ENCODE measurements around the gene ATP6V0A4. TPM values are rescaled to one million over a fixed set of nuclear protein-coding genes. Genes with fewer than 3 reads are reported as not detected.

Gene ATP6V0A4
- 0.50 and 0.89 TPM in 2 replicates for total RNA-seq
- long read RNA-seq, partial matches to known transcripts: 1 of 5 reads
- long read RNA-seq, other reads (novel, unspliced or antisense): 1 of 5 reads

GRCh38 chr7:138797715-138798320 lies at the start of gene ATP6V0A4, which contains the start of gene TMEM213:
ATP6V0A4 (minus strand) TSS chr7:138798196; CDS start chr7:138771247, 26,949 bp downstream.
TMEM213 (plus strand) TSS chr7:138797994; CDS start chr7:138798105, 111 bp downstream.
- H3K4me3 Mint-ChIP-seq (ENCODE audit: low read depth): peak within 1 kb of the TSS; percentile 50
- H3K27ac Mint-ChIP-seq: no peak within 1 kb of the TSS
- peaks cover 7% of the 10 kb centered on the region for H3K4me1 Mint-ChIP-seq (ENCODE audit: low read depth)

GRCh38 chr7:138845711-138846110 lies 47.7 kb upstream of the ATP6V0A4 start:
- no peak for DNase-seq (ENCODE audit: low spot score, unreplicated experiment)
- H3K27ac Mint-ChIP-seq: no peak overlapping the region
- H3K4me1 Mint-ChIP-seq (ENCODE audit: low read depth): no peaks in the 10 kb centered on the region
- peaks cover 40% of the 10 kb centered on the region for H3K36me3 Mint-ChIP-seq (ENCODE audit: insufficient read depth)
- H3K9me3 Mint-ChIP-seq (ENCODE audit: low read depth): peaks cover 5% of the 10 kb centered on the region
- no peak for TF ChIP-seq CTCF (IDR thresholded peaks at IDR 0.05; ENCODE audit: unreplicated experiment)
- no peaks in the 10 kb centered on the region for H3K27me3 Mint-ChIP-seq
- no peak overlapping the region for H3K4me3 Mint-ChIP-seq (ENCODE audit: low read depth)

More at GRCh38 chr7:138797715-138798320, at the start of gene ATP6V0A4, which contains the start of gene TMEM213:
- DNase-seq (ENCODE audit: low spot score, unreplicated experiment): peak; percentile 23
- peaks cover 22% of the 10 kb centered on the region for H3K27me3 Mint-ChIP-seq
- no peaks in the 10 kb centered on the region for H3K36me3 Mint-ChIP-seq (ENCODE audit: insufficient read depth)
- no peak for TF ChIP-seq CTCF (IDR thresholded peaks at IDR 0.05; ENCODE audit: unreplicated experiment)
- no peaks in the 10 kb centered on the region for H3K9me3 Mint-ChIP-seq (ENCODE audit: low read depth)

DNA sequence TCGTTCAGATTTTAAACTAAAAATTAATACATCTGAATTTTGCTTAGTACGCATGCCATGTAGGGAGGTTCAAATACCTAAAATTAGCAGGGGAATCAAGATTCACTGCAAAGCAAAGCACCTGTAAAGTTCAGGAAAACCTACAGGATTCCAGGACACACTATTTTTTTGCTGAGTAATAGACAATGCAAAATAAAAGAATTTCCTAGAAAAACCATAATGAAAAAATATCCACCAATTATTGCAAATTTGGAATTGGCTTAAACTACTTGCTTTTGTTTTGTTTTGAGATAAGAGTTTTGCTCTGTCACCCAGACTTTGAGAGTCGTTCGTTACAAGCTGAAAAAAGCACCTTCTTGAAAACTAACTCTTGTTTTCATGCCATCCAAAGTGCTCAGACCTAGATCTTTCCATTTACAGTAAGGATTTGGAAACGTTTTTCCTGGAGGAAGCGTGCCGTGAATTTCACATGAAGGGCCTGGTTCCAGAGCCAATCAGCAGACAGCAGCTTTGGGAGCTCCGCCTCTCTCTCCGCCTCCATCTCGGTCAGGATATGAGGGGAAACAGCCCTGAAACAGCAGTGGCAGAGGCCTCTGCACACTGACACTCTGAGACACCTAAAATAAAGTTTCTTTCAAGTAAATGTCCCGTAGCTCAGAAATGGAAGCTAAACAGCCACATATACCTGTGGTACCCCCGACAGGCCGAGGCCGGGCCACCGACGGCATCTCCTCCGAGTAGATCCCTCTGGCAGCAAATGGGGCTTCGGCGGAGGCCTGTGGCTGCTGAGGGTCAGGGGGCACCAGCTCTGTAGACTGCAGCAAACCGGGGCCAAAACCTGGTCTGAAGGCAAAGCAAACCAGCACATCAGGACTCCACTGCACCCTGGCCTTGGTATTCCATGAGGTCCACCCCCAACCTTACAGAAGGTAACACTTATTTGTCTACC lies 45.9 kb upstream of the ATP6V0A4 start:
- no peaks in the 10 kb centered on the region for H3K4me1 Mint-ChIP-seq (ENCODE audit: low read depth)
- no peak for TF ChIP-seq CTCF (IDR thresholded peaks at IDR 0.05; ENCODE audit: unreplicated experiment)
- no peak for DNase-seq (ENCODE audit: low spot score, unreplicated experiment)
- H3K27ac Mint-ChIP-seq: no peak overlapping the region
- H3K4me3 Mint-ChIP-seq (ENCODE audit: low read depth): no peak overlapping the region
- H3K9me3 Mint-ChIP-seq (ENCODE audit: low read depth): no peaks in the 10 kb centered on the region
- peaks cover 37% of the 10 kb centered on the region for H3K36me3 Mint-ChIP-seq (ENCODE audit: insufficient read depth)
- H3K27me3 Mint-ChIP-seq: no peaks in the 10 kb centered on the region

DNA sequence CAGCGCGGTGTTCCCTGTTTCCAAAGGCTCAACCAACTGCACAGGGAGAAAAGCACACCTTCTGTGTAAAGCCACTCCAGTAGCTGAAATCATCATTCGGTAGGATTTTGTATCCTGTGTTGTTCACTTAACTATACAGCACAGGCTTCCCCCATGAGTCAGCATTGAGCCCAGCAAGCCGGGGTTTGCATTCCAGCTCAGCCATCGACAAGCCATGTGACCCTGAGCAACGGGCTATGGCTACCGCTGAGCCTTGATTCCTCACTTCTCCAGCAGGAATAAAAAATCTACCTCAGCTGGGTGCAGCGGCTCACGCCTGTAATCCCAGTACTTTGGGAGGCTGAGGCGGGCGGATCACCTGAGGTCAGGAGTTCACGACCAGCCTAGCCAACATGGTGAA lies 44.1 kb upstream of the ATP6V0A4 start:
- H3K9me3 Mint-ChIP-seq (ENCODE audit: low read depth): no peaks in the 10 kb centered on the region
- no peak for DNase-seq (ENCODE audit: low spot score, unreplicated experiment)
- H3K27me3 Mint-ChIP-seq: no peaks in the 10 kb centered on the region
- no peak overlapping the region for H3K27ac Mint-ChIP-seq
- H3K4me1 Mint-ChIP-seq (ENCODE audit: low read depth): no peaks in the 10 kb centered on the region
- H3K36me3 Mint-ChIP-seq (ENCODE audit: insufficient read depth): peaks cover 38% of the 10 kb centered on the region
- TF ChIP-seq CTCF (IDR thresholded peaks at IDR 0.05; ENCODE audit: unreplicated experiment): no peak
- no peak overlapping the region for H3K4me3 Mint-ChIP-seq (ENCODE audit: low read depth)

DNA sequence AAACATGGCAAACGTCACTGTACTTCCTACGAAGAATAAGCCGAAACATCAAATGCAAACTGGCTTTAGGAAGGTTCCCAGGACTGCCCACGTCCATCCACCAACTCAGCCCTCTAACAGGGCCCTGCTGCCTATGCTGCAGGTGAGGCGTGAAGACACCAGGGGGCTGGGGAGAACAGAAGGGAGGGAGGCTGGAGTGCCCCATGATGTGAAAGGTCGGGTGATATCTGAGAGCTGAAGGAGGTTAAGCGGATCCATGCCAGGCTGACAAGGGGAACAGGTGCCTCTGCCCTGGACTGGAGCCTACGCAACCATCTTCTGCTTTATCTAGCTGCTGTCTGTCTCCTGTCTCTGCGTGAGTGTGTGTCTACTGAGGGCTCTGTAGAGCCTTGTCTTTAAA lies 40.2 kb upstream of the ATP6V0A4 start:
- TF ChIP-seq CTCF (IDR thresholded peaks at IDR 0.05; ENCODE audit: unreplicated experiment): peak; percentile 8
- DNase-seq (ENCODE audit: low spot score, unreplicated experiment): no peak
- H3K27ac Mint-ChIP-seq: no peak overlapping the region

More for the DNA sequence above, 40.2 kb upstream of the ATP6V0A4 start:
- Mint-ChIP-seq H3K27me3 (no peaks in the 10 kb centered on the region), H3K9me3 (ENCODE audit: low read depth) (no peaks in the 10 kb centered on the region), H3K36me3 (ENCODE audit: insufficient read depth) (peaks cover 30% of the 10 kb centered on the region), H3K4me1 (ENCODE audit: low read depth) (no peaks in the 10 kb centered on the region), H3K4me3 (ENCODE audit: low read depth) (no peak overlapping the region)

All from progenitor cell of endocrine pancreas (in vitro differentiated cells).